ENCODE results near the gene DNMT3A. TPM values are rescaled to one million over a fixed set of nuclear protein-coding genes. Genes with fewer than 3 reads are reported as not detected.

The DNMT3A gene
- total RNA-seq, 2 experiments from 2014 or later, result 59.9 to 70.1 TPM

DNA sequence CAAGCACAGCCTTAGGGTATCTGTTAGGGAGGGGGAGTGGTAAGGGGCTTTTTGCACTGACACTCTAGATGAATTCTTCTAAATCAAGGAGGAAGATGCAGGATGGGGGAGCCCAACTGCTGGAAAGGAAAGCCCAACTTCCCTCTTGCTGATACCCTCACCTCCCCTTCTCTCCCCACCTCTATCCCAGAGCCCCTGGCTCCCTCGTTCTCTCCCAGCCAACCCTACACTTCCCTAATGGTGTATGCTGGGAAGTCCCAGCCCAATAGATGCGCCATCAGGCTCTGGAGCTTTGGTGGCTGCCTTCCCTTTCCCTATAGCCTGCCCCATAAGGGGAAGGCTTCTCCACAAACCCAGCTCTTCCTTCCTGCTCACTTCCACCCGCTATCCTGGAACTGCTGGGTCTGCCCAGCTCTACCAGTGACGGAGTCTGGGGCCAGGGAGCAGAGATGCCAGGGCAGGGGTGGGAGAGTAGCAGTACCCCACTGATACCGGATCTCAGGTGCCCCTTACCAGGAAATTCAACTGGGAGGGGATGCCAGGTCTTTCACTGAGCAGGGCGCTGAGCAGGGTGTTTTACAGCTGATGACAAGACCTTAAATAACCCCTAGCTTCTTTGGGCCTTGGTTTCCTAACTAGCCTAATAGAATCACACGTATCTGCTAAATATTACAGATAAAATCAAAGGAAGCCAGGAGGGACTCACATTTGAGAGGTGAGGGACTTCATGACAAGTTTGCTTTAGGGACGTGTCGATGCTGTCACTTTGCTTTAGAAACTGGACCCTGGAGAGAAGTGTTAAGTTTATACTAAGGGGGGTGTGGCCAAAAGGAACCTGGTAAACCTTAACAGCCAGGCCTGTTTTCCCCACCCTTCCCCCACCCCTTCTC lies 82.6 kb downstream of the DNMT3A start:
- CTCF ChIA-PET, result interaction anchor here (0.6 to 2.8 kb wide), 3 partner anchors 18 to 990 kb away, joined by 3 to 13 read pairs (median 3); no protein-coding TSS in a partner anchor
- Mint-ChIP-seq H3K27ac (no peak overlapping the region), H3K36me3 (peaks cover 18% of the 10 kb centered on the region), H3K4me1 (peaks cover 22% of the 10 kb centered on the region), H3K9me3 (ENCODE audit: low read depth) (no peaks in the 10 kb centered on the region), H3K27me3 (no peaks in the 10 kb centered on the region), H3K4me3 (no peak overlapping the region)
- DNase-seq (no peak), ATAC-seq (no peak)

DNA sequence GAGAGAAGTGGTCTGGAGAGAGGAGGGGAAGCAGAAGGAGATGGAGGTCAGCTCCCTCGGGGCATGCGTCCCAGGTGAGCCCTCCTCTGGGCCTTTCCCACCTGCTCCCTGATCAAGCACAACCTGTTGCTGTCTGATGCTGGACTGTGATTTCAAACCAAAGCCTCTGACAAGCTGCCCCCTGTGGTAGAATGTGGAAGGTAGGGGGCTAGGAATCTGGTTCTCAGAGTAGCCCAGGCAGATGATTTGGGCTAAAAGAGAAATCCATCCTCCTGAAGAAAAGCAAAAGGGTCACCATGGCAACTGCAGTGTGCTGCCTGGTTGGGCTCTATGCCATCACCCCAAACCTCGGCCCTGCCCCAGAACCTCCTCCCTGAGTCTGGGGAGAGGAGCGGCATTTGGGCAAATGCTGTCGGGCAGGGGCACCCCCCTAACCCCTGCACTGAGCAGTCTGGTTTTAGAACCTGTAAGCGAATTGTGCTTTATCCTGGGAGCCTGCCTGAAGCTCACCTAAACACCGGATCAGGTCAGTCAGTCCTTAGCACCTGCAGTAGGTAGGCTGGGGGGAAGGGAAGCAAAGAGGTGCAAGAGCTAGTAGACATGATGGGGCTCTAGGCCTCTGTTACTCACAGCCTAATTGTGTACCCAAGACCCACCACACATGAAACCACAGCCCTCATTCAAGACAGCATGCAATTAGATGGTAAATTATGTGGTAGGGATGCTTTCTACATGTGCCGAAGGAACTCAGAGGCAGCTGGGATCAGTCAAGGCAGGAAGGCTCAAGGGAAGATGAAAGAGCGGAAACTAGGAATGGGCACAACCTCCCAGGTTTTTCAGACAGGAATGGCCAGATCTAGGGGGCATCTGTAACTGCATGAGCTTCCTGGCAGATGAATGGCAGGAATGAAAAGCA lies 83.5 kb downstream of the DNMT3A start:
- Mint-ChIP-seq H3K27ac (no peak overlapping the region), H3K4me3 (no peak overlapping the region), H3K4me1 (peaks cover 22% of the 10 kb centered on the region), H3K9me3 (ENCODE audit: low read depth) (no peaks in the 10 kb centered on the region), H3K36me3 (peaks cover 21% of the 10 kb centered on the region), H3K27me3 (no peaks in the 10 kb centered on the region)
- ATAC-seq (no peak), DNase-seq (no peak)
- CTCF ChIA-PET, result interaction anchor here (1.3 to 2.8 kb wide), 2 partner anchors 19 to 42 kb away, joined by 3 to 13 read pairs; no protein-coding TSS in a partner anchor

DNA sequence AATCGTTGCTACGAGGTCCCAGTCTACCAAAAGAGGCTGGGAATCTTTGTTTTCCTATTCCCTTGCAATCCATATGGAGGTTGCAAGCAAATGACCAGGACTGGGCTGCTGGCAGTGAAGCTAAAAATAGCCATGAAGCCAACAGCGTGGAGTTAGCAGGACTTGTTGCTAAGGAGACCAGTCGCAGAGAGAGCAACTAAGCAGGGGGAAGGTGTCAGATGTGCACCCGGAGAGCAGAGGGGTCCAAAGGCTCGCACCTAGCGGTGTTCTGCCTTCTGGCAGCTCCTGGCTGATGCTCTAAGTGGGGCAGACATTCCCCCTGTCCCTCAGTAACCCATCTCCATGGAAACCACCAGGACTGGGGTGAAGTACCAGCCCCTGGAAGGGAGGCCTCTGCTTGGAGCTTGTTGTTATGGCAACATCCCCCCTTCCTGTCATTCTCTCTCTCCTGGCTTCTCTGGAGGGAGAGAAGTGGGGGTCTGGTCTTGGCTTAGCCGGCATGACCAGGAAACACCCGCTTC lies 84.6 kb downstream of the DNMT3A start:
- CTCF ChIA-PET, result no interaction called here
- Mint-ChIP-seq H3K36me3 (peaks cover 22% of the 10 kb centered on the region), H3K27ac (no peak overlapping the region), H3K27me3 (no peaks in the 10 kb centered on the region), H3K4me1 (peaks cover 26% of the 10 kb centered on the region), H3K4me3 (no peak overlapping the region), H3K9me3 (ENCODE audit: low read depth) (no peaks in the 10 kb centered on the region)
- ATAC-seq, result no peak
- no peak for DNase-seq

DNA sequence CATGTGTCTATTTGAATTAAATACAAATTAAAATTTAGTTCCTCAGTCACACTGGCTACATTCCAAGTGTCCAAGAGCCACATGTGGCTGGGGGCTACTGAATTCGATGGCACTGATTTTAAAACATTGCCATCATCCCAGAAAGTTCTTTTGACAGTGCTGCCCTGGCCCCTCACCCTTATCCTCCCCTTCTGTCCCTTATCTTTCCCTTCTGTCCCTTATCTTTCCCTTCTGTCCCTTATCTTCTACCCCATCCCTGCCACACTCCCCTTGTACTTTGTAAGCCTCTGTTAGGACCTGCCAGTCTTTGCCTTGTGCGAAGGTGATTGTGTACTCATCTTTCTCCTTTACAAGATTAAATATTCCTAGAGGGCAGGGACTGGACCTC lies 85.2 kb downstream of the DNMT3A start:
- Mint-ChIP-seq H3K4me1 (peaks cover 27% of the 10 kb centered on the region), H3K27me3 (no peaks in the 10 kb centered on the region), H3K9me3 (ENCODE audit: low read depth) (no peaks in the 10 kb centered on the region), H3K4me3 (no peak overlapping the region), H3K36me3 (peaks cover 22% of the 10 kb centered on the region), H3K27ac (no peak overlapping the region)
- CTCF ChIA-PET, result no interaction called here
- no peak for DNase-seq
- no peak for ATAC-seq

DNA sequence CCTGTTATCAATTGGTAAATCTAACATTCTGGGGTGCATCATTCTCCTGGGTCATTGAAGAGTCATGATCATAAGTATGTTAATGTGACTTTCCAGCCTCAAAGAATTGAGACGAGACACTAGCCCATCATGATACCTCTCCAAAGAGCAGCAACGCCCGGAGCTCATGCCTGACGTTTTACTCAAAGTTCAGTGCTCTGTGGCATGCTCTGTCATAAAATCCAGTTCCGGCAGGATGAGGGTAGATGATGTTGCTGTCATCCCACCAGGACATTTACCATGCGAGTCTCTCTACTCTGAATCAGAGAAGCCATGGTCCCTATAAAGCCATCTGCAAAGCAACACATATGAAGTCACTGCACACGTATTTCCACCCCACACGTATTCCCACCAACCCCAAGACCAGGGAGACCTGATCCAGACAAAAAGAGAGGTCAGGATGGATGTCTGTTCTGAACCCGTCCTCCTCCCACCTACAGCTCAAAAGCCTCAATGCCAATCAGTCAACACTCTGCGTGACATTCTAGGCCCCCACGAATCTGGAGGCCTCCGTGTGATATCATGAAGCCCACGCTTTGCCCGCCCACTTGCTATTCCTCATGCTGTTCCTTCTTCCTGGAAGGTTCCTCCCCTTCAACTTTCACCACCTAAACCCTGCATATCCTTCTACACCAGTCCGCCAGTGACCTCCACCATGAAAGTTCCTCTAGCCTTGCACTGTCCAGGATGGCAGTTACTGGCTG lies 85.8 kb downstream of the DNMT3A start:
- ATAC-seq (no peak), DNase-seq (no peak)
- CTCF ChIA-PET, result no interaction called here
- Mint-ChIP-seq H3K9me3 (ENCODE audit: low read depth) (no peaks in the 10 kb centered on the region), H3K36me3 (peaks cover 22% of the 10 kb centered on the region), H3K4me1 (peaks cover 29% of the 10 kb centered on the region), H3K4me3 (no peak overlapping the region), H3K27me3 (no peaks in the 10 kb centered on the region), H3K27ac (no peak overlapping the region)

DNA sequence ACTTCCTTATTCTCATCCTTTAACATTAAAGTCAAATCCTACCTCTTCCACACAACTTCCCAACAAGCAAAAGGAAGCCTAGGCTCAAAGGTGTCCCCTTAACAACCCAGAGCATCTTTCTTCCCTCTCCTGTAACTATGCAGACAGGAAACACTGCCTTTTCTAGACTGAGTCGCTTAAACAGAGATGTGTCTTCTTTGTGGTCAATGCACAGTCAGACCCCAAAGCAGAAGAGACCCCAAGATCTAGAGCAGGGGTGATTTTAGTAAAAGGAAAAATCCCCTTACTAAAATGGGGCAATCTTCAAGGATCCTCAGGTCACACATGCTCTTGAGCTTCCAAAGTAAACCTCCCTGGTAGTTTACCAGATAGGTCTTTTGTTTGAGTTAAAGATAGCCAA lies 86.8 kb downstream of the DNMT3A start:
- no peak for ATAC-seq
- H3K36me3 Mint-ChIP-seq, result peaks cover 19% of the 10 kb centered on the region
- peak overlapping the region; percentile 19 for H3K27ac Mint-ChIP-seq
- H3K9me3 Mint-ChIP-seq (ENCODE audit: low read depth), result no peaks in the 10 kb centered on the region
- no peak for DNase-seq
- peaks cover 37% of the 10 kb centered on the region for H3K4me1 Mint-ChIP-seq
- H3K4me3 Mint-ChIP-seq, result no peak overlapping the region
- CTCF ChIA-PET, result interaction anchor here (1.2 kb wide), 1 partner anchor 22 kb away, joined by 3 read pairs; no protein-coding TSS in a partner anchor
- no peaks in the 10 kb centered on the region for H3K27me3 Mint-ChIP-seq

DNA sequence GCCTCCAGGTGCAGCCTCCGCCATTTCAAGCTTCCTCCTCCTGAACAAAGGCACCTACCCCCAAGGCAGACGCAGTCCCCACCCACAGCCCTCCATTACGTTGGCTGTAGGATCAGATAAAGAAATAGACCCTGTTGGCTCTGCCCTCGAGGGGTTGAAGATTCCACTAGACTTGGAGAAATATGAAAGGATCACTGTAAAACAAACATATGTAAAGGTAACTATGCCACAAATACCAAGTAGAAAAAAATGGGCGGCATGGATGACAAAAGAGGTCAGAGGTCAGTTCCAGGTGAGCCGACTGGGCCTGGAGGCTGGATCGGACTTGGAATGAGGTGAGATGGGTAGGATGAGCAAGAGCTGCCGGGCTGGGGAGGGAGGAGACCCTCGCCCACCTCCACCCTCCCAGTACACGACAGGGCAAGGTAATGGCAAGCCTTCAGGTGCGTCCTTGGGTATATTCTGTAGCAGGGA lies 88.5 kb downstream of the DNMT3A start:
- H3K27me3 Mint-ChIP-seq, result no peaks in the 10 kb centered on the region
- CTCF ChIA-PET, result interaction anchor here (1.1 to 1.8 kb wide), 5 partner anchors 14 to 124 kb away, joined by 3 to 5 read pairs (median 4); no protein-coding TSS in a partner anchor
- H3K36me3 Mint-ChIP-seq, result peaks cover 21% of the 10 kb centered on the region
- no peaks in the 10 kb centered on the region for H3K9me3 Mint-ChIP-seq (ENCODE audit: low read depth)
- peak overlapping the region; percentile 54 for H3K4me3 Mint-ChIP-seq
- H3K4me1 Mint-ChIP-seq, result peaks cover 32% of the 10 kb centered on the region
- H3K27ac Mint-ChIP-seq, result peak overlapping the region; percentile 55
- ATAC-seq (no peak), DNase-seq (no peak)

DNA sequence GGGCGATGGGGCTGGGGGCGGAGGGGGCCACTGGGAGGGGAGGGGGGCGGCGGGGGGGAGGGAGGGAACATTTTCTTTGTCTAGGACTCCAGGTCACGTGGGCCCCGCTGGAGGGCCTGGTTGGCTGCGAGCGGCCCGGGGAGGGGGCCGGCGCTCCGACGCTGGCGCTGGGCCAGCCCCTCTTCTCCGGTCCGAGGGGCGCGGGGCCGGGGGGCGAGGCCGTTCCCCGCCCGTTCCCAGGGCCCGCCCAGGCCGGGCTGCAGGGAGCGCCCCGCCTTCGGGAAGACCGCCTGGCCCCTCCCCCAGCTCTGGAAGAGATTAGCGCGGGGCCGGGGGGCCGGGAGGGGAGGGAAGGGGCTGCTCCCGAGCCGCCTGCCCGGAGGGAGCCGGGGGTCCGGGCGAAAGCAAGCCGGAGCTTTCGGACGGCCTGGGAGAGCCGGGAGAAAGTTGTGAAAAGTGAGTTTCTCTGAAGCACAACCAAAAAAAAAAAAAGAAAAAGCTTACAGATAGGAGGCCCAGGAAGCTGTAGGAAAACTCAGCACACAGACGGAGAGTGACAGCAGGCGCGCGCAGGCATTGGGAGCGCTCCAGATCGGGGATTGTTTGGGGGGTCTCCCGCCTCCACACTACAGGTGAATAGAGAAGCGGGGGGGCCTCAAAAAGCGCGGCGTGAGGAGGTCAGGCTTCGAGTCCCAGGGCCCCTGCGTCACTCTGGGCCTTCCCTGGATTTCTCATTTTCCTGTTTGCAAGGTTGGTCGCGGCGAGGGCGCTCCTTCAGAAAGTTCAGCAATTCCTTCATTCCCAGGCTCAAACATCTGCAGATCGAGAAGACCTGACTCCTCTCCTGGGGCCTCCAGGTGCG lies 89.2 kb downstream of the DNMT3A start:
- peaks cover 22% of the 10 kb centered on the region for H3K36me3 Mint-ChIP-seq
- H3K27me3 Mint-ChIP-seq, result no peaks in the 10 kb centered on the region
- CTCF ChIA-PET, result interaction anchor here (0.9 to 1.8 kb wide), 8 partner anchors 13 to 124 kb away, joined by 3 to 5 read pairs (median 4); no protein-coding TSS in a partner anchor
- peak overlapping the region; percentile 55 for H3K27ac Mint-ChIP-seq
- H3K4me3 Mint-ChIP-seq, result peak overlapping the region; percentile 75
- H3K9me3 Mint-ChIP-seq (ENCODE audit: low read depth), result no peaks in the 10 kb centered on the region
- DNase-seq, result peak; percentile 72
- ATAC-seq, result peak; percentile 83
- peaks cover 31% of the 10 kb centered on the region for H3K4me1 Mint-ChIP-seq

DNA sequence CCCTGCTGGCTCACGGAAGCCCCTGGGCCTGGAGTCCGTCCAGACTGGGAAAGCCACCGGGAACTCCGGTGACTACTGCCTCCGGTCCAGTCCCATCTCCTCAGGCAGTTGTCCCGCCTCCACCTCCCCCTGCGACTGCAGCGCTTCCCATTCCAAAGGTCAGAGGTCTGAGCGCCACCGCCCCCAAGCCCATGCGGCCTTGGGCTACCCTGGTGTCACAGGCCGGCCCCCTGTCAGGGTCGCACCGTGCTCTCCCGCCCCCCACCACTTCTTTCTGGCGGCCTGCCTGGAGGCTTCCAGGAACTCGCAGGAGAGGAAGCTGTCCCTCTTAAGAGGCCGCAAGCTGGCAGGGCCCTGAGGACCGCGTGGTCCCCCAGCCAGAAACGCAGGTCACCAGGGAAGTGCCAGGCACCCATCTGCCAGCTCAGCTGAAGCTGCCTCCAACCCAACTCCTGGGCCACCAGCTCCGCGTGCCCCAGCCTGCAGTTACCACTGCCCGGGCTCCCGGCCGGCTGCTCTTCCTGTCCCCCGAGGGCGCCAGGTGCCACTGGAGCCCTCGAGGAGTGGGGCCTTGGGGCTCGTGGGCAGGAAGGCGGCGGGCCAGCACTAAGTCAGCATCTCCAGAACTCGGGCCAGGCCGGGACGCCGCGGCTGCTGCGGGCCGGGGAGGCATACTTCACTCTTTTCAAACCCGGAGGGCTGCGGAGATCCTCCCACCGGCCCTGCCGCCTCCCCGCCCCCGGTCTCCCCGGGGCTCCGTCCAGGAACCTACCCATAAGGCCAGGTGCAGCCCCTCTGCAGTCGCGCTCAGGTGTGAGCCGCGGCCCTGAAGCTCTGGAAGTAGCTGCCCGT lies 90.1 kb downstream of the DNMT3A start:
- Mint-ChIP-seq H3K36me3 (peaks cover 25% of the 10 kb centered on the region), H3K27me3 (no peaks in the 10 kb centered on the region), H3K27ac (peak overlapping the region; percentile 75), H3K4me1 (peaks cover 31% of the 10 kb centered on the region), H3K4me3 (peak overlapping the region; percentile 75), H3K9me3 (ENCODE audit: low read depth) (no peaks in the 10 kb centered on the region)
- ATAC-seq (peak; percentile 68), DNase-seq (peak; percentile 59)
- CTCF ChIA-PET, result interaction anchor here (0.9 to 1.8 kb wide), 8 partner anchors 12 to 125 kb away, joined by 3 to 5 read pairs (median 4); no protein-coding TSS in a partner anchor

DNA sequence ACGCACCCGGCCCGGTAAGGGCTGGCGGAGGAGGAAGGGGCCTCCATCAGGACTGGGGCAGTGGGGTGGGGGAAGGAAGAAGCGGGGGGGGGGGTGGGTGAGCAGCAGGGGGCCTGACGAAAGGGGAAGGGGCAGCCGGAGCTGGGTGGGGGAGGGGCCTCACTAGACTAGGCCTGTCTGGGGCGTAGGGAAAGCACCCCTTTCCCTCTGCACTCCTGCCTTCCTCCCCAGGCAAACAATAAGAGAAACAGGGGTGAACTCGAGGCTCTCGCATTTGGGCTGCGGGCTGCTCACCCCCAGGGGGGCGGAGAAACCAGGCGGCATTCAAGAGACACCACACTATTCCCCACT lies 90.7 kb downstream of the DNMT3A start:
- H3K4me1 Mint-ChIP-seq, result peaks cover 29% of the 10 kb centered on the region
- H3K27ac Mint-ChIP-seq, result peak overlapping the region; percentile 75
- peaks cover 25% of the 10 kb centered on the region for H3K36me3 Mint-ChIP-seq
- CTCF ChIA-PET, result no interaction called here
- ATAC-seq (peak; percentile 1), DNase-seq (no peak)
- H3K9me3 Mint-ChIP-seq (ENCODE audit: low read depth), result no peaks in the 10 kb centered on the region
- H3K27me3 Mint-ChIP-seq, result no peaks in the 10 kb centered on the region
- peak overlapping the region; percentile 75 for H3K4me3 Mint-ChIP-seq

DNA sequence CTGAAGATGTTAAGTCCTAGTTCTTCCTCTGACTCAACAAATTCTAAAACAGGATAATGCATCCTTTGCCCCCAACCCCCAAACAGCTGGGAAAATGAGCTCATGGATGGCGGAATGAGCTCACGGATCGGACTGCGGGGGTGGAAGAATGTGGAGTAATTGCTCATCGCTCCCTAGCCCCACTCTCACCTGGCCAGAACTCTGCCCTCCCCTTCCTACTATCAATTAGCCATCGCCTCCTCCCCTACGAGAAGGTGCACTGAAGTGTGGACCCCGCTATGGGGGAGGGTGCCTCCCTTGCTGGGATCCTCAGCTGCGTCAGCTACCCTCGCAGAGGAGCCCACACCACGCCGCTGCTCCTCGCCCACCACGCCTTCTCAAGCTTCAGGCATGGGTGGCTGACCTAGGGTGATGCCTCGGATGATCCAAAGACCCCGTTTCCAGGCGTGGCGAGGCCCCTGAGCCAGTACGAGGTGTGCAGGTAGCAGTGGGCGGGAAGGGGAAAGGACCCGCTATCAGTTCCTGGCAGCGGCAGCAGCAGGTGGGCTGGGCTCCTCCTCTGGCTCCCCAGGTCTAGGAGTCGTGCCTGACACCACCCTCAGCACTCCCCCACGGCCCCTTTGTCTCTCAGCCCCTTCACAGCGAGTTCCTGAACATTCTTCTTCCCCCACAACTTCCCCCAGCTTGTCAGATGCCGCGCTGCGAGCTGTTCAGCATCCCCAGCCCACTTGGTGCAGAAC lies 91.2 kb downstream of the DNMT3A start:
- DNase-seq (no peak), ATAC-seq (no peak)
- Mint-ChIP-seq H3K36me3 (peaks cover 29% of the 10 kb centered on the region), H3K4me1 (peaks cover 25% of the 10 kb centered on the region), H3K27ac (peak overlapping the region; percentile 25), H3K4me3 (peak overlapping the region; percentile 75), H3K9me3 (ENCODE audit: low read depth) (no peaks in the 10 kb centered on the region), H3K27me3 (no peaks in the 10 kb centered on the region)
- CTCF ChIA-PET, result interaction anchor here (0.9 kb wide), 1 partner anchor 12 kb away, joined by 4 read pairs; no protein-coding TSS in a partner anchor
